Measurements from ENCODE around the gene CFAP70.

CFAP70 gene

GRCh38 chr10:73252445-73253224 lies 106.0 kb downstream of the CFAP70 start, which contains the start of gene MRPS16:
Gene MRPS16 (minus strand): TSS chr10:73252644. CDS start chr10:73252482, 162 bp downstream.
- DNase-seq (ENCODE audit: low spot score): peak; percentile 94

DNA sequence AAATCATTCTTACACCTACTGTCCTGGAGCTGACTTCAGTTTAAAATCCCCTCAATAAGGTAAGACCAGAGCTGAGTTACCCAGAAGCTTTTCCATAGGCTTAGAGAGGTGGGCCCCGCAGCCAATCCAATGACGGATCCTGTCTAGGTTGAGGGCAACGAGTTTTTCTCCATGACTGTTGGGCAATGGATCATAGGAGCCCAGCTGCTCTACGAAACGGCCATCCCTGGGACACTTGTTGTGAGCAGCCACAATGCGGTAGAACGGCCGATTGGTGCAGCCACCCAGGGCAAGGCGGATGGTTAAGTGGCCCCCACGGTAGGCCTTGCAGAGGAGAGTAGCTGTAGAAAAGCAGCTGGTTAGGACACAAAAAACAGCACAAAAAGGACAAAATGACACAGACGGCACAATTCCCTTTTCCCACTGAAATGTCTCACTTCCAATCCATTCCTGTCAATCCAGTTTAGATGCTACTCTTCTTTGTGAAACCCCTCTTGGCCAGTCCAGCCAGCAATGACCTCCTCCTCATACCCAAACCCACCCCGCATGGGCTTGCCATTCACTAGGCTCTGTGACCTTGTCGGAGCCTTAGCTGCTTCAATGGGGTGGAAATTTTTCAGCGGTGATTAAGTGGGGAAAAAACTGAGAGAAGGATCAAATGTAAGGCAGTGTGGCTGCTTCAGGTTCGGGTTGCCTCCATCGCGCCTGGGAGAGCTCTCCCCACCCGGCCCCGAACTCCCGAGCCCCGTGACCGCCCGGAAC lies 106.8 kb downstream of the CFAP70 start:
- DNase-seq (ENCODE audit: low spot score): no peak

- no peak for DNase-seq (ENCODE audit: low spot score)
Observed at GRCh38 chr10:73248259-73248724, 110.4 kb downstream of the CFAP70 start.

- DNase-seq (ENCODE audit: low spot score): no peak
Observed at GRCh38 chr10:73247509-73248258, 111.0 kb downstream of the CFAP70 start.

DNA sequence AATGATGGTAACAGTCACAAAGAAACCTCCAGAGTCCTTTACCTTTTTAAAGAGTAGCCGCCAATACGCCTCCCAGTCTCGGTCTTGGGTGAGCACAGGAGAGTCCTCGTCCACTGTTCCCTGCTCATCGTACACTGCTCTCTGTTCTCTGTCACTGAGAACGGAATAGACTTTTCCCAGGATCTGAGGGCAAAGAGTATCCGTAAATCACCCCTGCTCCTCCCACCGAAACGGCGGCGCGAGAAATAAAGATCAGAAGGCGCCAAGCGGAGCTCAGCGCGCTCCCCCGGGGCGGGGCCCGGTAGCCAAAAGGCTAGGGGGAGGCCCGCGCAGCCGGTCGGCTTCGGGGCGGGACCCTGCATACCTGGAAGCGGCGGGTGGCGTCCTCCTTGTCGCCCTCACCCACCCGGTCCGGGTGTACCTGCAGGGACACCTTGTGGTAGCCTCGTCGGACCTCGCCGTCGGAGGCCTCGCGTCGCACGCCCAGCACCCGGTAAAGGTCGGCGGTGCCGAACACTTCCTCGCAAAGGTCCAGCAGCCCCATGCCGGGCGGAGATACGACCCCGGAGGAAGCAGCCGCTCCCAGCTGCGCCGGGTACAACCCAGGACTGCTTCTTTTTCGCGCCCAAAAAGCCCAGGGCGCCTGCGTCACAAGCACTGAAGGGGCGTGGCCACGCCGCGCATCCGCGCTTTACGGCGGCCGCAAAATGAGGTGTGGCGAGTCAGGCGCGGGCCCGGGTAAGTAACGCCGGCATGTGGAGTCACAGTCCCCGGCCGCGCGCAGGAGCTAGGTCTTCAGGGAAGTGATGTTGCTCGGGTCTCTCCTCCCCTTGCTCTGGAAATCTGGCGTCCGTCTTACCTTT lies 111.8 kb downstream of the CFAP70 start, which contains the start of gene DNAJC9:
DNAJC9 (minus strand) TSS at position 610 of the 863 bp plus-strand sequence; CDS start at position 544, 66 bp downstream.
- DNase-seq (ENCODE audit: low spot score): peak; percentile 93

- no peak for DNase-seq (ENCODE audit: low spot score)
Observed at GRCh38 chr10:73246322-73246645, 112.4 kb downstream of the CFAP70 start.

GRCh38 chr10:73244866-73245477 lies 113.7 kb downstream of the CFAP70 start:
- DNase-seq (ENCODE audit: low spot score): no peak

GRCh38 chr10:73239908-73240307 lies 118.8 kb downstream of the CFAP70 start:
- no peak for DNase-seq (ENCODE audit: low spot score)

GRCh38 chr10:73238990-73239566 lies 119.6 kb downstream of the CFAP70 start:
- no peak for DNase-seq (ENCODE audit: low spot score)

- no peak for DNase-seq (ENCODE audit: low spot score)
Observed at GRCh38 chr10:73234695-73235094, 124.0 kb downstream of the CFAP70 start.

- DNase-seq (ENCODE audit: low spot score): no peak
Observed at GRCh38 chr10:73233883-73234282, 124.8 kb downstream of the CFAP70 start.

DNA sequence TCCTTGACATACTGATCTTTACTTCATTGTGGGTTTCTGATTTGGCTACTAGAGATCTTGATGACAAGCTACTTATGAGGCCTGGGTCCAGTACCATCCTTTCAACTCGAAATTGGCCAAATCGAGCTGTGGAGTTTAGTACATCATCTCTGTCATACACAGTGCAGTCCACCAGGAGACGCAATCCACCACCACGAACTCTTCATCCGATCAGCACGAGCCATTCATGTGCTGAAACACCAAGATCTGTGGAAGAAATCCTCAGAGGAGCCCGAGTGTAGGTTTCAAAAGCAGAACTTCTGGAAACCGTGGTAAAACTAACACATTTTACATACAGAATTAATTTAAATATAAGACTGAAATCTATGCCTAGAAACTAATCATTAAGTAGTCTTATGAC lies 125.8 kb downstream of the CFAP70 start:
- DNase-seq (ENCODE audit: low spot score): no peak

DNA sequence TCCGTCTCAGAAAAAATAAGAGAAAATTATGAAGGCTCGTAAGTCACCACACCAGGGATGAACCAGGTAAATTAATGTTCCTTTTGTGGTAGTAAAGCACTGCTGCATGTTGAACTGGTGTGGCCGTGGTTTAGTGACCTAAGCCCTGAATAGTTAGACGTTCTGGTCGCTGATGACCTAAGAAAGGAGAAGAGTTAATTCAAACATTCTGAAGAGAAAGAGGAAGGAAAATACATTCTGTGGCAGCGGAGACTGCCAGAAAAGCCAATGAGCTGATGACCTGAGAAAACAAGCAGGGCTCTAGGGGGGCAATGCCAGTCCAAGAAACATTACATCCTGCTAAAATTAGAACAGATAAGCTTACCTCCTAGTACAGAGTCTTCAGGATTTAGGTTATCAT lies 129.1 kb downstream of the CFAP70 start:
- DNase-seq (ENCODE audit: low spot score): no peak

GRCh38 chr10:73228247-73228646 lies 130.4 kb downstream of the CFAP70 start:
- no peak for DNase-seq (ENCODE audit: low spot score)

- DNase-seq (ENCODE audit: low spot score): no peak
Observed at GRCh38 chr10:73226663-73227062, 132.0 kb downstream of the CFAP70 start.

- no peak for DNase-seq (ENCODE audit: low spot score)
Observed at GRCh38 chr10:73225518-73225917, 133.1 kb downstream of the CFAP70 start.

- no peak for DNase-seq (ENCODE audit: low spot score)
Observed at GRCh38 chr10:73220989-73221388, 137.7 kb downstream of the CFAP70 start.

DNA sequence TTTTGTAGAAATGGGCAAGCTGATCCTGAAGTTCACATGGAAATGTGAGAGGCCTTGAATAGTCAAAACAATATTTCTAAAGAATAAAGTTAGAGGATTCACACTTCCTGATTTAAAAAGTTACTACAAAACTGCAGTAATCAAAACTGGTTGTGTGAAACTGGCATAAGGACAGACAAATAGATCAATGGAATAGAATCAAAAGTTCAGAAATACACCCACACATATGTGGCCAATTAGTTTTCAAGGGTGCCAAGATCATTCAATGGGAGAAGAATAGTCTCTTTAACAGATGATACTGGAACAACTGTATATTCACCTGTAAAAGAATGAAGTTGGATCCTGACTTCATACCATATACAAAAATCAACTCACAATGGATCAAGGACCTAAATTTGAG lies 139.3 kb downstream of the CFAP70 start:
- DNase-seq (ENCODE audit: low spot score): no peak

DNA sequence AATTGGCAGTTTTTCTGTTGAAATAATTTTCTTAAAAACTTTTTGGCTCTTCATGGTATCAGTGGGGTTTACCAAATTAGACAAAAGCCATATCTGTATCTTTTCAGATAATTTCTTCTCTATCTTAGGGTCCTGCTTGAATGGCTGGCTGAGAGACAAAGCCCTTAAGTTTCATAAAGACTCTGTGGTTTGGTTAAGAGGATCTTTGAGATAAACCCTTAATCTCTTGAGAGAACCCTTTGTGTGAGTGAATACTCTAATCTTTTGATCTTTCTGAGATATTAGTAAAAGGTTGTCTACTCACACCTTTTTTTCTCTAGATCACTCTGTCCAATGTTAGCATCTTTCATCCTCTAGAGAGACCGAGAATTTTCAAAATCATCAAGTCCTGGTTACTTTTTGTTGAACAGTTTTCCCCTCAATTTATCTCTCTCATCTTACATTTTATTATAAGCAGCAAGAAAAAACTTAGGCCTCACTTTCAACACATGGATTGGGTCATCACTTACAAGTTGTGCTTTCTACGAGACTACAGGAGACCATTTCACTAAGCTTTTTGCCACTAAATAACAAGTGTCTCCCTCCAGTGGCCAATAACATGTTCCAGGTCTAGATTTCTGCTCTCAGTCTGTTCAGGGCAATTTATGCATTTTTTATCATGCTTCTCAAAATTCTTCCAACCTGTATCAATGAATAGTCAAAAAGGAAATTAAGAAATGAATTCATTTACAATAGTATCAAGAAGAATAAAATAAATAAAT lies 140.1 kb downstream of the CFAP70 start:
- DNase-seq (ENCODE audit: low spot score): peak; percentile 36

DNA sequence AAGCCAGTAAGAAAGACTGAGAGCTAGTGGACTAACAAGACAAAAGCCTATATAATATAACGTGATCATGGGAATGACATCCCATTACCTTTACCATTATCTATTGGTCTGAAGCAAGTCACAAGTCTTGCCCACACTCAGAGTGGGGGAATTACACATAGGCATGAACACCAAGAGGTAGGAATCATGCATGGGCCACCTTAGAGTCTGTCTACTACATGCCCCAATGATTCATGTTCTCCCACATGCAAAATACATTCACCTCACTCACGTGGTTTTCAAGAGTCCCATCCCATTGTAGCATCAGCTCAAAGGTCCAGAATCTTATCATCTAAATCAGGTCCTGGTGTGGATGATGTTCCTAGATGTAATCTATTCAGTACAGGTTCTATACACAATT lies 141.0 kb downstream of the CFAP70 start:
- DNase-seq (ENCODE audit: low spot score): no peak

Measured in iPS-NIHi11 (cell line).